Endothelial cell of umbilical vein (primary cell): ENCODE measurements around the gene RAB37. TPM values are rescaled to one million over a fixed set of nuclear protein-coding genes. Genes with fewer than 3 reads are reported as not detected.

Experiments
- BruUV-seq: library from RNA; stranded (reverse); fragments of 400-500 nt; replicated peaks from 2 replicates; lab custom pipeline; 2021; lab: Mats Ljungman, UMichigan
- CTCF ChIA-PET: fragments of 300-600, 350-600 bp; sonication (Branson Sonifier 250); formaldehyde crosslinking; loops from one replicate; lab custom pipeline; 2021; ENCODE audit warnings: antibody characterized with exemption, inconsistent platforms; lab: Charles Lee
- POLR2A ChIA-PET: fragments of 300-600, 350-600 bp; sonication (Branson Sonifier 250); formaldehyde crosslinking; loops from one replicate; lab custom pipeline; 2021; ENCODE audit warnings: antibody characterized with exemption, inconsistent platforms; lab: Charles Lee
- DNase-seq: peaks from one replicate; pipeline ENCODE4 v3.0.0-alpha.2; 2011; ENCODE audit warnings: low read depth, low spot score
- FAIRE-seq: peaks from 2 replicates; lab custom pipeline; 2011; peaks lifted over from hg19 to GRCh38; lab: Jason Lieb, UNC
- H2AFZ ChIP-seq: 2 replicates; pipeline ENCODE4 v1.6.0; 2012; ENCODE audit warnings: low read depth, low read length, control low read depth, inconsistent platforms
- H3K27ac ChIP-seq: 2 replicates; pipeline ENCODE4 v1.5.1; 2011; ENCODE audit warnings: low read depth, mild to moderate bottlenecking, control low read depth, low read length, moderate library complexity; ENCODE audit not compliant: insufficient read depth
- H3K27me3 ChIP-seq, 2 experiments: 2 replicates each; pipeline versions ENCODE4 v1.6.0 to v1.6.1; 2011; ENCODE audit warnings: low read length in 2 of 2, mixed read lengths in 1 of 2; ENCODE audit not compliant: control insufficient read depth in 2 of 2, insufficient read depth in 2 of 2
- H3K36me3 ChIP-seq, 2 experiments: 2 replicates in 1 of 2; 3 replicates in 1 of 2; pipeline ENCODE4 v1.5.1; 2011; ENCODE audit warnings: low read length in 2 of 2, mild to moderate bottlenecking in 1 of 2, moderate library complexity in 1 of 2; ENCODE audit not compliant: control insufficient read depth in 2 of 2, insufficient read depth in 2 of 2; ENCODE audit errors: extremely low read depth in 1 of 2
- H3K4me1 ChIP-seq: 3 replicates; pipeline ENCODE4 v1.5.1; 2011; ENCODE audit warnings: mild to moderate bottlenecking, low read length; ENCODE audit not compliant: control insufficient read depth, insufficient read depth; ENCODE audit errors: extremely low read depth
- H3K4me2 ChIP-seq: 2 replicates; pipeline ENCODE4 v1.6.1; 2011; ENCODE audit warnings: low read length, control low read depth, mixed read lengths; ENCODE audit not compliant: insufficient read depth
- H3K4me3 ChIP-seq, 3 experiments: fragments of 200-600 bp in 1 of 3; sonication (generic), shearing (Covaris generic) in 1 of 3; replicated peaks in 1 of 3; 2 replicates each; pipeline ENCODE4 v1.5.1; 2011 to 2016; ENCODE audit warnings: control low read depth in 3 of 3, low read length in 3 of 3, mild to moderate bottlenecking in 2 of 3, inconsistent platforms in 1 of 3, low read depth in 1 of 3, moderate library complexity in 1 of 3; ENCODE audit not compliant: insufficient read depth in 1 of 3
- H3K79me2 ChIP-seq: 2 replicates; pipeline ENCODE4 v1.6.0; 2012; ENCODE audit warnings: low read length, inconsistent platforms; ENCODE audit not compliant: control insufficient read depth, insufficient read depth
- H3K9ac ChIP-seq: replicated peaks from 2 replicates; pipeline ENCODE3; 2011; ENCODE audit warnings: low read length, control low read depth; ENCODE audit not compliant: insufficient read depth; ENCODE audit errors: extremely low read depth
- H3K9me1 ChIP-seq: replicated peaks from 3 replicates; pipeline ENCODE4 v1.6.0; 2011; ENCODE audit warnings: mild to moderate bottlenecking, low read length; ENCODE audit not compliant: control insufficient read depth, insufficient read depth; ENCODE audit errors: extremely low read depth
- H3K9me3 ChIP-seq: replicated peaks from 2 replicates; pipeline ENCODE4 v1.5.1; 2012; ENCODE audit warnings: low read length, inconsistent platforms; ENCODE audit not compliant: control insufficient read depth, insufficient read depth
- H4K20me1 ChIP-seq: replicated peaks from 2 replicates; pipeline ENCODE3; 2011; ENCODE audit warnings: mild to moderate bottlenecking, low read length; ENCODE audit not compliant: control insufficient read depth, insufficient read depth; ENCODE audit errors: extremely low read depth
- EZH2 ChIP-seq: IDR thresholded peaks from 2 replicates; pipeline ENCODE4 v1.6.1; 2012; ENCODE audit warnings: borderline replicate concordance, low read depth, mild to moderate bottlenecking, moderate library complexity, low read length, inconsistent platforms; ENCODE audit not compliant: severe bottlenecking
- FOS ChIP-seq: IDR thresholded peaks from 2 replicates; pipeline ENCODE4 v1.6.1; 2011; ENCODE audit warnings: mild to moderate bottlenecking, low read length, moderate library complexity, borderline replicate concordance; ENCODE audit not compliant: insufficient read depth
- GATA2 ChIP-seq: IDR thresholded peaks from 2 replicates; pipeline ENCODE4 v1.7.0; 2011; ENCODE audit warnings: low read depth, mild to moderate bottlenecking, moderate library complexity, mixed read lengths, low read length; ENCODE audit not compliant: insufficient read length, insufficient read depth
- JUN ChIP-seq: IDR thresholded peaks from 2 replicates; pipeline ENCODE4 v1.6.1; 2011; ENCODE audit warnings: borderline replicate concordance, low read depth; ENCODE audit not compliant: insufficient read length, insufficient read depth
- MYC ChIP-seq: IDR thresholded peaks from one replicate; pipeline ENCODE4 v1.6.1; 2011; ENCODE audit warnings: mild to moderate bottlenecking, low read depth, low read length
- POLR2A ChIP-seq: IDR thresholded peaks from 2 replicates; pipeline ENCODE4 v1.6.1; 2012; ENCODE audit warnings: low read depth, mild to moderate bottlenecking, control low read depth, low read length
- POLR2AphosphoS5 ChIP-seq: IDR thresholded peaks from 2 replicates; pipeline ENCODE4 v1.6.1; 2012; ENCODE audit warnings: low read depth, mild to moderate bottlenecking, control low read depth, low read length, moderate library complexity; ENCODE audit not compliant: insufficient read depth
- dilution Hi-C: fragments of 300-500 bp; cut with MboI; formaldehyde crosslinking; loops from one replicate; pipeline ENCODE4 v1.15.0; 2019; ENCODE audit warnings: low sequenced_read_pairs; ENCODE audit not compliant: extremely low pct_ligation_motif_present
- intact Hi-C: fragments of 100-400 bp; cut with micrococcal nuclease; formaldehyde crosslinking; loops from one replicate; pipeline ENCODE4 v1.10.0; 2022
- polyA plus RNA-seq, 4 experiments: library from polyadenylated mRNA; depleted of rRNA in 3 of 4; stranded (reverse) in 3 of 4; unstranded in 1 of 4; fragments of >200 nt; gene quantifications; 2 replicates each; pipeline versions ENCODE4 v1.2.1 to v1.2.3, GENCODE V29; 2011 to 2012; ENCODE audit warnings: missing spikeins in 1 of 4
- total RNA-seq: library from RNA; stranded (reverse); gene quantifications from 2 replicates; pipeline ENCODE4 v1.2.3, GENCODE V29; 2021
- TF ChIP-seq, protein P1 (sequence below), 2 donors: IDR thresholded peaks; 1 replicate in 1 of 2; 2 replicates in 1 of 2; pipeline ENCODE4 v1.5.1; 2011; ENCODE audit warnings: low read length in 2 of 2, mild to moderate bottlenecking in 2 of 2, moderate library complexity in 2 of 2, control low read depth in 1 of 2, inconsistent platforms in 1 of 2, low read depth in 1 of 2; ENCODE audit not compliant: insufficient read depth in 1 of 2; ENCODE audit errors: extremely low read depth in 1 of 2
- TF ChIP-seq, protein P2 (sequence below): IDR thresholded peaks from 2 replicates; pipeline ENCODE4 v1.6.1; 2011; ENCODE audit not compliant: insufficient read depth, insufficient read length

Gene RAB37
- total and polyA plus RNA-seq, 2 donors (not counting 3 experiments of a cell fraction or from before 2014, with no cell fraction given), result 0.11 TPM; not detected in 1

DNA sequence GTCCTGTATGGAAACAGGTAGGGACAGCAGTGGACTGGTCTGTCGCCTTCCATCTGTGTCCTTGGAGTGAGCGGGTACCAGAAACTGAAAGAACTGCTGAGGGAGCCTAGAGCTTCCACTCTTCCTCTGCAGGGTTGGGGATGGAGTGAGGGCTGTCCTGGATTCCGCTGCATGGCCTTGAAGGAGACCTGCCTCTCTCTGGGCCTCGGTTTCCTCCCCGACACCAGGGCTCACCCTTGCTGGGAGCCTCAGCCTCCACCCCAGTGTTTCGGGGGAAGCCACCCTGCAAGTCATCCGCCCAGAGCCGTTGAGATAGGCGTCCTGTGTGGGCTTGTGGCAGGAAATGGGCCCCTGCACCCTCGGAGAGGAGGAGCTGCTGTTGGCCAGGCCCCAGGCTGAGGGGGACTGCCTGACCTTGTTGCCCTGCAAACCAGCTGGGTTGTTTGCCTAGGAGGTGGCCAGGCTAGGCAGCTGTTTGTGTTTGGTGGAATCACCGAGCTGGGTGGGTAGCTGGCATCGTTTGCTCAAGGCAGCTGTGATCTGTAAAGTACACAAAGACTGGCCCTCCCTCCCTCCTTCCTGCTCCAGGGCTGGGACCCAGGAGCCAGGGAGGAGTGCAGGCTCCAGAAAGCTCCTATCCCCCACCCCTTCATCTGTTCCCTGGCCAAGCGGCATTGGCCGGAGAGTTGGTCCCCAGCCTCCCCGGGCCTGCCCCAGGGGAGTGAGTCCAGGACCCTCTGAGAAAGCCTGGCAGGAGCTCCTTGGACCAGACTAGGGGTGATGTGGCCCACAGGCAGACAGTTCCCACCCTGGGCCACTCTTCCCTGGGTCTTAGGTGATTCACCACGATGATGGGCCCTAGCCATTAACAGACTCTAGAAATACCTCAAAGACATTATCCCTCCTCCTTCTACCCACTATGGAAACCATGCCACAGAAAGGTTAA, 1.3 kb downstream of the RAB37 start:
- DNase-seq, result no peak
- Histone ChIP-seq H4K20me1 (no peaks in the 10 kb centered on the region), H3K27me3 (peaks cover 29 to 39% of the 10 kb centered on the region in 2 experiments), H3K4me1 (peaks cover 8% of the 10 kb centered on the region), H3K36me3 (no peaks in the 10 kb centered on the region), H3K4me2 (no peak overlapping the region), H3K79me2 (no peaks in the 10 kb centered on the region), H3K9me3 (no peaks in the 10 kb centered on the region), H3K9me1 (no peaks in the 10 kb centered on the region), H3K9ac (no peak overlapping the region), H3K4me3 (no peak overlapping the region), H3K27ac (no peak overlapping the region), H2AFZ (no peak overlapping the region)
- ChIA-PET CTCF (interaction anchor here (1.4 to 4.1 kb wide), 5 partner anchors 9 to 359 kb away, joined by 3 to 131 read pairs (median 4); no protein-coding TSS in a partner anchor), POLR2A (no interaction called here)
- no peak for FAIRE-seq
- no TSS peak for BruUV-seq
- TF ChIP-seq POLR2A (no peak), FOS (no peak), MYC (no peak), POLR2AphosphoS5 (no peak), GATA2 (no peak), EZH2 (no peak), JUN (no peak)
- TF ChIP-seq, protein P1, sequence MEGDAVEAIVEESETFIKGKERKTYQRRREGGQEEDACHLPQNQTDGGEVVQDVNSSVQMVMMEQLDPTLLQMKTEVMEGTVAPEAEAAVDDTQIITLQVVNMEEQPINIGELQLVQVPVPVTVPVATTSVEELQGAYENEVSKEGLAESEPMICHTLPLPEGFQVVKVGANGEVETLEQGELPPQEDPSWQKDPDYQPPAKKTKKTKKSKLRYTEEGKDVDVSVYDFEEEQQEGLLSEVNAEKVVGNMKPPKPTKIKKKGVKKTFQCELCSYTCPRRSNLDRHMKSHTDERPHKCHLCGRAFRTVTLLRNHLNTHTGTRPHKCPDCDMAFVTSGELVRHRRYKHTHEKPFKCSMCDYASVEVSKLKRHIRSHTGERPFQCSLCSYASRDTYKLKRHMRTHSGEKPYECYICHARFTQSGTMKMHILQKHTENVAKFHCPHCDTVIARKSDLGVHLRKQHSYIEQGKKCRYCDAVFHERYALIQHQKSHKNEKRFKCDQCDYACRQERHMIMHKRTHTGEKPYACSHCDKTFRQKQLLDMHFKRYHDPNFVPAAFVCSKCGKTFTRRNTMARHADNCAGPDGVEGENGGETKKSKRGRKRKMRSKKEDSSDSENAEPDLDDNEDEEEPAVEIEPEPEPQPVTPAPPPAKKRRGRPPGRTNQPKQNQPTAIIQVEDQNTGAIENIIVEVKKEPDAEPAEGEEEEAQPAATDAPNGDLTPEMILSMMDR (IDR thresholded peaks at IDR 0.05; ENCODE audit: extremely low read depth in 1 of 2, insufficient read depth in 1 of 2, low read depth in 1 of 2, low read length in 2 of 2), result no peak
- TF ChIP-seq, protein P2, sequence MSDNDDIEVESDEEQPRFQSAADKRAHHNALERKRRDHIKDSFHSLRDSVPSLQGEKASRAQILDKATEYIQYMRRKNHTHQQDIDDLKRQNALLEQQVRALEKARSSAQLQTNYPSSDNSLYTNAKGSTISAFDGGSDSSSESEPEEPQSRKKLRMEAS, result no peak
- intact Hi-C loops (no loop called here), dilution Hi-C loops (no loop called here)
